Esophagus squamous epithelium (tissue), 4 donors: Measurements from ENCODE around the gene SMARCAL1.

ENCODE experiments used
- CTCF ChIP-seq, 6 experiments: fragments of 450-650 bp in 4 of 6; fragments of 200-600 bp in 2 of 6; sonication (generic) in 2 of 6; IDR thresholded peaks; one replicate each; pipeline ENCODE4 v1.5.1; 2016 to 2019; ENCODE audit warnings: antibody characterized with exemption in 6 of 6, mild to moderate bottlenecking in 4 of 6, moderate library complexity in 4 of 6
- POLR2A ChIP-seq, 4 donors: fragments of 450-650 bp; IDR thresholded peaks; one replicate each; pipeline ENCODE4 v1.6.1; 2017; ENCODE audit warnings: antibody characterized with exemption in 4 of 4, mild to moderate bottlenecking in 4 of 4, moderate library complexity in 3 of 4

GRCh38 chr2:216404010-216404618 lies 8.2 kb upstream of the SMARCAL1 start:
- TF ChIP-seq CTCF (IDR thresholded peaks at IDR 0.05) (peak; percentile 54 to 85 (median 79)), POLR2A (IDR thresholded peaks at IDR 0.05) (no peak)
